NCI-H2029 (cell line): Measurements from ENCODE around the gene PFKL.

Experiments used
- DNase-seq: peaks from one replicate; lab custom pipeline; 2025; lab: John Stamatoyannopoulos, UW

Gene PFKL

DNA sequence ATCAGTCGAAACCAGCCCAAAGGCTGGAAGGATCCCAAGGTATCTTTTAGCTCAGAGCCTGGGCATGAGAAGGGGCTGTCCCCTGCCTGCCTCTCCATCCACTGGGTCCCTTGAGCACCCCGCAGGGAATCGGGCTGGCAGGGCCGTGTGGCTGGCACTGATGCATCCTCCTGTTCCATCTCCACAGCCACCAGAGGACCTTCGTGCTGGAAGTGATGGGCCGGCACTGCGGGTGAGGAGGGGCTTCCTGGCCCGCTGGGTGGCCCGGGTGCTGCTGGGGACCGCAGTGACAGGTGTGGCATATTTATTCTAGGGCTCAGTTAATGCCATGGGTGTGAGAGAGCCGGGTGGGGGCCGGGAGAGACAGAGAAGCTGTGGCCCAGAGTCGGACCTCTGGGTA lies 13.6 kb downstream of the PFKL start:
- no peak for DNase-seq

DNA sequence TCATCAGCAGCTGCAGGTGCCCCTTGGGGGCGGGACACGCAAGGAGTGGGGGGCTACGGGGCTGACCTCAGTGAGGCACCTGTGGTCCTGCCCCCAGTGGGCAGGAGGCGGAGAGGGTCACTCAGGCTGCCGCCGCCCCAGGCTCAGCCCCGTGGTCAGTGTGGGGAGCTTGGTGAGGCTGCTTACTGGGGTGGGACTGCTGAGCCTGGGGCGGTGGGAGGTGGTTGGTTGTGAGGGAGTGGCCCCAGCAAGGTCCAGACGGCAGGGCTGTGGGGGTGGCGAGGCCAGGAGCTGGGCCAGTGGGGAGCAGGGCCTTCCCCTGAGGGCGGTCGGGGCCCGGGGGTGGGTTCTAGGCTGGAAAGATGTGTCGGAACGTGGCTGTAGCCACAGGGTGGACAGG lies 14.3 kb downstream of the PFKL start:
- no peak for DNase-seq

GRCh38 chr21:44314561-44314960 lies 14.7 kb downstream of the PFKL start:
- DNase-seq, result no peak

DNA sequence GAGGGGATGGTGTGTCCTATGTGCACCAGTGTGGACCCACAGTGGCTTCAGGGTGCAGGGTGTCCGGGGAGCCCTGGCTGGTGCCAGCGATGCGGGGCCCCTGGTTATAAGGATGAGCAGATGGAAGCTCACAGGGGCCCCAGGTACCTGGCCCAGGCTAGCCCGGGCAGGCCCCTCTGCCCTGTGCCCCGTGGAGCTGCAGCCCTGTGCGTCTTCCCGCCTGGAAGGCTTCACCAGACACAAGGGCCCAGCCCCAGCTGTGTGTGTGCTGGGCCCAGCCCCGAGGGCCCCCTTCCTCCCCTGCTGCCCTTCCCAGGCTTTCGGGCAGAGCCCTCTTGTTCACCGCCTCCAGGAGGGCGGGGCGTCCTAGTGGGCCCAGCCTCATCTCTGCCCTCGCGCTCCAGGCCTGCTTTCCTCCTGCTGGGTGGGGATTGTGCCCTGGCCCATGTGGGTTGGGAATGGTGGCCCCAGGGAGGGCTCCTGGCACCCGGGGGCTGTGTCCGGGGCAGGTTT lies 15.9 kb downstream of the PFKL start:
- DNase-seq, result no peak

- no peak for DNase-seq
Measured at GRCh38 chr21:44316277-44316900, 16.5 kb downstream of the PFKL start.

GRCh38 chr21:44317241-44317782 lies 17.5 kb downstream of the PFKL start:
- no peak for DNase-seq

DNA sequence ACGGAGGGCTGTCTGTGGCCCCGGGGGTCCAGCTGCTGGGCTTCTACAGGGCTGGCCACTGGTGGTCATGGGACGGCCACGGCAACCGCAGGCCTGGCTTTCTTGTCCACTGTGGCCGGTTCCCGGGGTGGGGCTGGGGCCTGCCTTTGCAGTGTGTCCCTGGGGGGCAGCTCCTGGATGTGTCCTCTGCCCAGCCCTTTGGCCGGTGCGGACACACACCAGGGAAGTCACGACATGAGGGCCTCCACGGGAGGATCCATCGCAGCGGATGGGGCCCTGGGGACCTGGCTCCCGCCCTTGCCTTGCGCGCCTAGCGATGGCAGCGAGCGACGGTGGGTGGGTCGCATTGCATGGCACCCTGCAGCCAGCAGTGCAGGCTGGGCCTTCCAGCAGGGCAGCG lies 18.0 kb downstream of the PFKL start:
- DNase-seq, result no peak

GRCh38 chr21:44318489-44319285 lies 18.8 kb downstream of the PFKL start:
- no peak for DNase-seq

GRCh38 chr21:44319407-44320065 lies 19.7 kb downstream of the PFKL start:
- DNase-seq, result no peak

DNA sequence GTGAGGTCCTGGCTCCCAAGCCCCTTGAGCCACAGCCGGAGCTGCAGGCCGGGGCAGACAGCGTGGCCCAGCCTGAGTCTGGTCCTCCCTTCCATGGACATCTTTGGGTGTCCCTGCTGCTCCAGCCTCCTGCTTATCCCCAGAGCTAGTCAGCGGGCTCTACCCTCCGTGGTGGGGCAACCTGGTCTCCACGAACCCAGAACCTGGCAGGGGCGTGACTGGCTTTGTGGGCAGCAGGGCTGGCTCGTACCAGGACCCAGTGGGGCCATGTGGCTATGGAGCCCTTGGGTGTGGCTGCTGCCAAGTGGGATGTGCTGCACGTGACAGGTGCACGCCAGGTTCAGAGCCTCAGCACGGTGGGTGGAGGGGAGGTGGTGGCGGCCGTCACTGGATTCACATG lies 21.0 kb downstream of the PFKL start:
- no peak for DNase-seq

DNA sequence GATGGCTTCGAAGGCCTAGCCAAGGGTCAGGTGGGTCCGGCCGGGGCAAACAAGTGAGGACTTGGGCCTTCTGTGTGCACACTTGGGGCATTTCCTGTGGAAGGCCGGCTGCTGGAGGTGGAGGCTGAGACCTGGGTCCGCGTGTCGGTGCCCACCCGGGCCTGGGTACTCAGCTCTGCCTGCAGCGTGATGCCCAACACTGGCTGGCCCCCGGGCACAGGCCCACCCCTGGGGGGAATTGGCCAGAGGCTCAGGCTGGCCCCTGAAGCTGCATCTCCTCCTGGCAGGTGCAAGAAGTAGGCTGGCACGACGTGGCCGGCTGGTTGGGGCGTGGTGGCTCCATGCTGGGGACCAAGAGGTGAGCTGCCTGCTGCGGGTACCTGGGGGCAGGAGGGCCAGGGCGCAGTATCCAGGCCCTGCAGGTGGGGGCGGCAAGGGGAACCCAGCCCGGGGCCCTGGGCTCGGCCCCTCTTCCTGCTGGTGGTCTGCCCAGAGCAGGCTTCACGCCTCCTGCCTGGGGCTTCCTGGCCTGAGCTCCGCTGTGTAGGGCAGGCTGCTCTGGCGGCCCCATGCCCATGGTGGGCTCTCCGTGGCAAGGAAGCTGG lies 22.1 kb downstream of the PFKL start:
- DNase-seq, result no peak

- DNase-seq, result no peak
Measured at GRCh38 chr21:44322621-44323325, 22.9 kb downstream of the PFKL start.

DNA sequence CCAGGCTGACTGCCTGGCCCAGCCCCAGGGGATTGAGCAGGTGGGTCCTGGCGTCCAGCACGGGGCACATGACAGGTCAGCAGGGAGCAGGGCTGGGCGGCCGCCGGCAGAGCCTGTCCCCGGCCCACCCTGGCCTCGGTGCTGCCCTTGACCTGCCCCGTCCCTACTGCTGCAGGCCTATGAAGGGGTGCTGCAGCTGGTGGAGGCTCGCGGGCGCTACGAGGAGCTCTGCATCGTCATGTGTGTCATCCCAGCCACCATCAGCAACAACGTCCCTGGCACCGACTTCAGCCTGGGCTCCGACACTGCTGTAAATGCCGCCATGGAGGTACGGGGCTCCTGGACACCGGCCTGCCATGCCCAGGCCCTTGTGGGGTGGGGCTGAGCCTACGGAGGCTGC lies 23.7 kb downstream of the PFKL start:
- DNase-seq, result no peak

DNA sequence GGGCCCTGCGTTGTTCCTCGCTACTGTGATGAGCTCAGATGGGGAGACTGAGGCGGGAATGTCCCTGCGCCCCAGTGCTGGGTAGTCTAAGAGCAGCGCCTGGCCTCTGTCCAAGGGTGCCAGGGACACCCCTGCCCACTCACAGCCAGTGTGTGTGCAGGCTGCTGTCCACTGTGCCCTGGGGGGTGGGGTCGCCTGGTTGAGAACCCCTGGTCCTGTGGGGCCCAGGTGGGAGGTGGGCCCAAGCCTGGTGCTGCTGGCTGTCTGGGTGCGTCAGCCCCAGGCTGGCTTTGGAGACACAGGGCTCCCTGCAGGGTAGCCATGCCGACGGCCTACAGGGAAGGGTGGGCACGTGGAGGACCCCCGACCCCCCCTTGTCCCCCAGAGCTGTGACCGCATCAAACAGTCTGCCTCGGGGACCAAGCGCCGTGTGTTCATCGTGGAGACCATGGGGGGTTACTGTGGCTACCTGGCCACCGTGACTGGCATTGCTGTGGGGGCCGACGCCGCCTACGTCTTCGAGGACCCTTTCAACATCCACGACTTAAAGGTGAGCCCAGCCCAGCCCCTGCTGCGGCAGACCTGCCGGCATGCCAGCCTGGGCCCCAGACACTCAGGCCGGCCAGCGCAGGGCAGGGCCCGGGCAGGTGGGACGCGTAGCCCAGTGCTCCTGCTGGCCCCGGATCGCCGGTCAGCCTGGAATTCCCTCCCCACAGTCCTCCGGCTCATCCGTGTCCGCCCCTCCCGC lies 24.4 kb downstream of the PFKL start:
- DNase-seq, result no peak

DNA sequence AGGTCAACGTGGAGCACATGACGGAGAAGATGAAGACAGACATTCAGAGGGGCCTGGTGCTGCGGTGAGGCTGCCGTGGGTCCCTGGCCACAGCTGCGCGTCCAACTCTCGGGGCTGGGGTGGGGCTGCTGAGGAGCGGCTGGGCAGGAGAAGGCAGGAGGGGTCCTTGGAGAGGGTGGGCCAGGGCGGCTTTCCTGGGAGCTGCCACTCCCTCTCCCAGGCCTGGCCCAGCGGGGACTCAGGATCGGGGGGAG lies 24.9 kb downstream of the PFKL start:
- DNase-seq, result no peak

DNA sequence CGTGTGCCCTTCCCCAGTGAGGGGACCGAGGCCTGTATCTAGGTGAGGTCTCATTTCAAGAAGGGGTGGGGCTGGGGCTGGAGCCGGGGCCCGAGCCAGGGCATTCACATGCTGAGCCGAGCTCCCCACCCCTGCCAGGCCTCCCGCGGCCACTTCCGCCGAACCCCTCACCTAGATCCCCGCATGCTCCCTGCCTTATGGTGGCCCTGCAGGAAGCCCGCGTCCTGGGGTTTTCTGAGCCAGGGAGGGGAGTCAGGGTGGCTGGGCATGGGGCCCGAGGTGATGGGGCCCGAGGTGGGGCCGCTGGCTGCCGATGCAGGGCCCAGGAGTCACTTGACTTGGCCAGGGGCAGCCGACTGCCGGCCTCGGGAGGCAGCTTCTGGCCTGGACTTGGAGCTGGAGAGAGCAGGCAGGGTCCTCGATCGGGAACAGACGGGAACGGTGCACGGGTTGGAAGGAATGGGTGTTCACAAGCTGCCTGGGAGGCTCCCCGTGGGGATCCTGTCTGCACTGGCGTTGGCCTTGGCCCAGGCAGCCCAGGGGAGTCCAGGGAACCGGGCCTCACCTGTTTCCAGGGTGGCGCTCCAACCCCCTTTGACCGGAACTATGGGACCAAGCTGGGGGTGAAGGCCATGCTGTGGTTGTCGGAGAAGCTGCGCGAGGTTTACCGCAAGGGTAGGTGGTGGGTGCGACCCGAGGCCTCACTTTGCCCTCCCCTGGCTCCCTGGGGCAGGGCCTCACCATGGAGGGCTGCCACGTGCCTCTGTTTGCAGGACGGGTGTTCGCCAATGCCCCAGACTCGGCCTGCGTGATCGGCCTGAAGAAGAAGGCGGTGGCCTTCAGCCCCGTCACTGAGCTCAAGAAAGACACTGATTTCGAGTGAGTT lies 25.8 kb downstream of the PFKL start:
- no peak for DNase-seq

GRCh38 chr21:44326272-44326647 lies 26.4 kb downstream of the PFKL start:
- DNase-seq, result no peak

DNA sequence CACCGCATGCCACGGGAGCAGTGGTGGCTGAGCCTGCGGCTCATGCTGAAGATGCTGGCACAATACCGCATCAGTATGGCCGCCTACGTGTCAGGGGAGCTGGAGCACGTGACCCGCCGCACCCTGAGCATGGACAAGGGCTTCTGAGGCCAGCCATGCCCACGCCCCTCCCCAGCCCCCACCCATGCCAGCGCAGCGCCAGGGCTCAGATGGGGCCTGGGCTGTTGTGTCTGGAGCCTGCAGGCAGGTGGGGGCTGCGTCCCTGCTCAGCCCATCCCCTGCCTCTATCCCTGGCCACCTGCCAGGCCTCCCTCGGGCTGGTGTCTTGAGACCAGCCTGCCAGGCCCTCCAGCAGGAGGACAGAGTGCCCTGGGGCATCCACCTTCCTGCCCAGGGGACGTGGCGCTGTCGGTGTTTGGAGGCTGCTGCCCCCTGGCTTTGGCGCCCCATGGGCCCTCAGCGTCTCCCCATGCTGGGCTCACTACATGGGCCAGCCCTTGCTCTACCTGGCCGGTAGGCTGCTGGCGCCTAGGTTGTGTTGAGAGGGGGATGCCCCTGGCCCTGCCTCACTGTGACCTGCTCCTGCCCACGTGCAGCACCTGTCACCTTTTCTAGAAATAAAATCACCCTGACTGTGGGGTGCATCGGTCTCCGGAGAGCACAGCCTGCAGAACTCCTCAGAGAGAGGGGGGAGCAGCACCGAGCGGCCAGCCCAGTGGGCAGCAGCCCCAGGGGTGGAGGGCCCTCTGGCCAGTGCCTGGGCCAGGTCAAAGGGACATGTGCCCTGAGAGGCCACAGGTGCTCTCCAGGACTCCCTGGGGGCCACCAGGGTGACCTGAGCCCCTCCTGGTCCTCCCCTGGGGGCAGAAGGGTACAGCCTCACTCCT lies 27.1 kb downstream of the PFKL start:
- DNase-seq, result no peak

DNA sequence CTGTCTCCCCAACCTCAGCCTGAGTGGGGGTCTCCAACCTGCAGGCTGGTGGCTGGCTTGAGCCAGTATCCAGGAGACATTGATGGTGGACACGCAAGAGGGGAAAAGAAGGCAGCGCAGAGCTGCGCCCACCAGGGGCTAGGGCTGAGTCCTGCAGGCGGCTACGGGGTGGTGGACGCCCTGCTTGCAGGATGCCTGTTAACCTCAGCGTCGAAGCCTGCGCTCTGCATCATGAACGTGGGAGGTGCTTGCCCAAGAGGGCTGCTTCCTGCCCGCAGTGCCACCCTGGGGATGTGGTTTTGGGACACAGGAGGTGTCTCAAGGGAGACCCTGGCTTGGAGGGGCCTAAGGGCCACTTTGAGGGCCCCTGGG lies 27.7 kb downstream of the PFKL start:
- no peak for DNase-seq
